Suppressor macrophage treated with lipopolysaccharide for 1 hour (primary cell): Measurements from ENCODE around the gene IPO11.
"Not testable (repeated sequence)": the region's sequence is repeated elsewhere in the genome, so short reads cannot be mapped to it uniquely, and the experiment has no call there.

ENCODE experiments used
- DNase-seq, 3 donors: peaks; one replicate each; pipeline ENCODE4 v3.0.0-alpha.2; 2020 to 2022

Gene IPO11

GRCh38 chr5:62650197-62650596 lies 237.6 kb downstream of the IPO11 start:
- DNase-seq = no peak

- no peak for DNase-seq
Measured at GRCh38 chr5:62652225-62652624, 239.7 kb downstream of the IPO11 start.

GRCh38 chr5:62653001-62653863 lies 240.7 kb downstream of the IPO11 start:
- DNase-seq = peak in 1 of 3 donors; percentile 1

- peak in 1 of 3 donors; percentile 7 for DNase-seq
Measured at GRCh38 chr5:62653864-62654575, 241.5 kb downstream of the IPO11 start.

- not testable (repeated sequence) for DNase-seq
Measured at GRCh38 chr5:62657772-62658171, 245.2 kb downstream of the IPO11 start.

- DNase-seq = no peak
Measured at GRCh38 chr5:62661126-62661525, 248.6 kb downstream of the IPO11 start.

- DNase-seq = peak in 1 of 3 donors; percentile 5
Measured at GRCh38 chr5:62662521-62662920, 250.0 kb downstream of the IPO11 start.

- no peak for DNase-seq
Measured at GRCh38 chr5:62671479-62671878, 258.9 kb downstream of the IPO11 start.

- not testable (repeated sequence) for DNase-seq
Measured at GRCh38 chr5:62676596-62676995, 264.0 kb downstream of the IPO11 start.
